ENCODE measurements around the gene HS6ST1.

GRCh38 chr2:128270672-128271596, 47.7 kb downstream of the HS6ST1 start:
- no peak for TF ChIP-seq CTCF (conservative IDR thresholded peaks at IDR 0.05; ENCODE audit: low read depth, low read length)
- TF ChIP-seq FOS (IDR thresholded peaks at IDR 0.05; ENCODE audit: low read depth, low read length) = no peak
- no peak for TF ChIP-seq POLR2A (IDR thresholded peaks at IDR 0.05; ENCODE audit: low read depth, low read length)
- TF ChIP-seq RAD21 (IDR thresholded peaks at IDR 0.05; ENCODE audit: low read length) = no peak
- TF ChIP-seq USF2 (IDR thresholded peaks at IDR 0.05; ENCODE audit: low read depth, low read length) = no peak
- no peak for TF ChIP-seq CEBPB (IDR thresholded peaks at IDR 0.05; ENCODE audit: low read depth, low read length)
- TF ChIP-seq MAFK (IDR thresholded peaks at IDR 0.05; ENCODE audit: low read depth, low read length) = no peak
- no peak for TF ChIP-seq MAZ (IDR thresholded peaks at IDR 0.05; ENCODE audit: borderline replicate concordance, low read depth, low read length)
- no peak for TF ChIP-seq RFX5 (IDR thresholded peaks at IDR 0.05; ENCODE audit: low read depth, low read length)
- no peak for TF ChIP-seq SMC3 (IDR thresholded peaks at IDR 0.05; ENCODE audit: low read depth, low read length)
- TF ChIP-seq, protein P1, sequence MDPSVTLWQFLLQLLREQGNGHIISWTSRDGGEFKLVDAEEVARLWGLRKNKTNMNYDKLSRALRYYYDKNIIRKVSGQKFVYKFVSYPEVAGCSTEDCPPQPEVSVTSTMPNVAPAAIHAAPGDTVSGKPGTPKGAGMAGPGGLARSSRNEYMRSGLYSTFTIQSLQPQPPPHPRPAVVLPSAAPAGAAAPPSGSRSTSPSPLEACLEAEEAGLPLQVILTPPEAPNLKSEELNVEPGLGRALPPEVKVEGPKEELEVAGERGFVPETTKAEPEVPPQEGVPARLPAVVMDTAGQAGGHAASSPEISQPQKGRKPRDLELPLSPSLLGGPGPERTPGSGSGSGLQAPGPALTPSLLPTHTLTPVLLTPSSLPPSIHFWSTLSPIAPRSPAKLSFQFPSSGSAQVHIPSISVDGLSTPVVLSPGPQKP (IDR thresholded peaks at IDR 0.05; ENCODE audit: borderline replicate concordance, low read depth, low read length) = no peak
- no peak for TF ChIP-seq CHD1 (IDR thresholded peaks at IDR 0.05; ENCODE audit: low read depth, low read length)
- no peak for TF ChIP-seq BHLHE40 (IDR thresholded peaks at IDR 0.05; ENCODE audit: low read depth, low read length)

Data from IMR-90 (cell line).